Large intestine (tissue), 3 donors: ENCODE results near the gene WDR20. TPM values are rescaled to one million over a fixed set of nuclear protein-coding genes. Genes with fewer than 3 reads are reported as not detected.

Experiments
- DNase-seq, 2 donors: peaks; one replicate each; pipeline versions ENCODE4 v3.0.0 to v3.0.0-alpha.2; 2013
- H3K27ac ChIP-seq: one replicate; pipeline ENCODE4 v1.5.1; 2013; ENCODE audit warnings: low read length
- H3K27me3 ChIP-seq: 2 replicates; pipeline ENCODE4 v1.6.1; 2013; ENCODE audit warnings: low read length; ENCODE audit not compliant: control insufficient read depth, insufficient read depth
- H3K36me3 ChIP-seq: 2 replicates; pipeline ENCODE4 v1.6.1; 2013; ENCODE audit warnings: low read length; ENCODE audit not compliant: control insufficient read depth, insufficient read depth
- H3K4me1 ChIP-seq: one replicate; pipeline ENCODE4 v1.6.1; 2013; ENCODE audit warnings: low read length; ENCODE audit not compliant: control insufficient read depth, insufficient read depth
- H3K4me3 ChIP-seq: one replicate; pipeline ENCODE4 v1.5.1; 2013; ENCODE audit warnings: low read length
- H3K9me3 ChIP-seq: one replicate; pipeline ENCODE4 v1.6.1; 2013; ENCODE audit warnings: mild to moderate bottlenecking, low read depth, low read length, moderate library complexity; ENCODE audit not compliant: control insufficient read depth
- WGBS: methylation state at CpG from one replicate; pipeline ENCODE4 v1.1.5; 2013; ENCODE audit warnings: low lambda C conversion rate; ENCODE audit not compliant: insufficient coverage; 5-methylcytosine and 5-hydroxymethylcytosine counted together
- polyA plus RNA-seq: library from polyadenylated mRNA; unstranded; fragments of 120-200 nt; gene quantifications from one replicate; pipeline ENCODE4 v1.2.1, GENCODE V29; 2013

The WDR20 gene
- polyA plus RNA-seq, 1 donor = 27.1 TPM

DNA sequence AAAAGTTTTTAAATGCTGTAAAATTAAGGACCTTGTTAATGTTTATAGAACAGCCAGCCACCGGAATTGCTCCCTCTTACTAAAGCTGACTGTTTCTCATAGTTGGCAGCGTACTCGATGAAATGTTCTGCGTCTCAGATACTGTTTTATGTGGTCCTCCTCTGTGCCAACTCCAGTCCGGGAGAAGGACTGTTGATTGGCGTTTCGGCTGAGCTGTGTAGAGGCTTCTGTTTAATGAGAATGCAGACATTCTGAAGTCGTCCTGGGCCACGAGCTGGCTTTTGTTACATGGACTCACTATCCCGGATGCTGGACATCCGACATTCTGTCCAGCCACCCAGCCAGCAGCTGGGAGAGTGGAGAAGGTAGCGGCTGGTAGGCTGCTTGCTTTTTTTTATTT lies 75.4 kb downstream of the WDR20 start:
- no CpG with 5 or more reads among the region's 12 CpGs for WGBS
- H3K27ac ChIP-seq = no peak overlapping the region
- DNase-seq = no peak
- H3K4me1 ChIP-seq = no peaks in the 10 kb centered on the region
- H3K4me3 ChIP-seq = no peak overlapping the region
- H3K36me3 ChIP-seq = peaks cover 51% of the 10 kb centered on the region
- no peaks in the 10 kb centered on the region for H3K27me3 ChIP-seq
- no peaks in the 10 kb centered on the region for H3K9me3 ChIP-seq

GRCh38 chr14:102215576-102216250 lies 76.0 kb downstream of the WDR20 start:
- no peaks in the 10 kb centered on the region for H3K9me3 ChIP-seq
- WGBS = no CpG with 5 or more reads among the region's 20 CpGs
- no peak overlapping the region for H3K27ac ChIP-seq
- no peak overlapping the region for H3K4me3 ChIP-seq
- H3K36me3 ChIP-seq = peaks cover 51% of the 10 kb centered on the region
- H3K4me1 ChIP-seq = no peaks in the 10 kb centered on the region
- no peaks in the 10 kb centered on the region for H3K27me3 ChIP-seq
- DNase-seq = no peak

DNA sequence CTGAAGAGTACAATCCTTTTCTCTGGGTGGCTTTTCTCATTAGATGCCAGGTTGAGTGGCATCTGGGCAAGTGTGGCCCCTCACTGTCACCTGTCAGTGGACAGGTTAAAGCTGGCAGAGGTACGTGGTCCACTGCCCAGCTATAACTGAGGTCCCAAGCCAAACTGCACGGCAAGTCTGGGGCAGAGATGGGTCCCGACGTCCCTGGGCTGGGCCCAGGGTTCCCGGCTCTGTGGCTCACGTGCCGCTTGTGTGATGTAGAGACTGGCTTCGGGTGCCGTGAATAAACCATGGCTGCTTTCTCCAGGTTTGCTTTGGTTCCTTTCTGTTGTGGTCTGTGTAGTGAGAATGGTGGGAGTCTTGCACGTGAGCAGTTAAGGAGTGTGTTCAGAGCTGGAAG lies 77.7 kb downstream of the WDR20 start:
- WGBS = no CpG with 5 or more reads among the region's 10 CpGs
- Histone ChIP-seq H3K4me1 (peaks cover 5% of the 10 kb centered on the region), H3K4me3 (no peak overlapping the region), H3K27ac (no peak overlapping the region), H3K27me3 (no peaks in the 10 kb centered on the region), H3K36me3 (peaks cover 49% of the 10 kb centered on the region), H3K9me3 (no peaks in the 10 kb centered on the region)
- no peak for DNase-seq

- WGBS = no CpG with 5 or more reads among the region's 14 CpGs
- H3K36me3 ChIP-seq = peaks cover 50% of the 10 kb centered on the region
Measured at GRCh38 chr14:102217987-102218421, 78.3 kb downstream of the WDR20 start.

DNA sequence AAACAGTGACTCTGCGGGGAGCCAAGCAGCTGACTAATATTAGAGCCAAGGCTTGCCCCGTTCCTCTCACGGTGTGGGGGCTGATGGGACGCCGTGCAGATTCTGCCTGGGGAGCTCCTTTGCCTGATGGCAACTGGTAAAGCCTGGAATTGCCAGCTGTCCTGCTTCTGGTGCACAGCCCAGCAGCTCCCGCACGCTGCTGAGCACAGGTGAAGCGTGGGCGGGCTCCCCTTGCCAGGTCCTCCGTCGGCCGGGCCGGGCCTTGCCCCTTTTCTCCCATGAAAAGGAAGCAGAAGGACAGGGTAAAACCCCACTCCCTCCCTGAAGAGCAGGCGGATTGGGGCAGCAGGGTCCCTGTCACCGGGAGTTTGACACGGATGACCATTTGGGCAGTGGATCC lies 79.0 kb downstream of the WDR20 start:
- H3K4me3 ChIP-seq = no peak overlapping the region
- peaks cover 5% of the 10 kb centered on the region for H3K4me1 ChIP-seq
- no CpG with 5 or more reads among the region's 16 CpGs for WGBS
- DNase-seq = no peak
- peaks cover 4% of the 10 kb centered on the region for H3K9me3 ChIP-seq
- no peaks in the 10 kb centered on the region for H3K27me3 ChIP-seq
- H3K36me3 ChIP-seq = peaks cover 46% of the 10 kb centered on the region
- H3K27ac ChIP-seq = no peak overlapping the region

More at GRCh38 chr14:102217987-102218421, 78.3 kb downstream of the WDR20 start:
- Histone ChIP-seq H3K9me3 (peaks cover 4% of the 10 kb centered on the region), H3K27me3 (no peaks in the 10 kb centered on the region), H3K27ac (no peak overlapping the region), H3K4me3 (no peak overlapping the region), H3K4me1 (peaks cover 5% of the 10 kb centered on the region)
- no peak for DNase-seq

- Histone ChIP-seq H3K36me3 (peaks cover 42% of the 10 kb centered on the region), H3K9me3 (peaks cover 4% of the 10 kb centered on the region), H3K4me1 (peaks cover 5% of the 10 kb centered on the region), H3K27ac (no peak overlapping the region), H3K27me3 (no peaks in the 10 kb centered on the region), H3K4me3 (no peak overlapping the region)
- no peak for DNase-seq
- no CpG with 5 or more reads among the region's 16 CpGs for WGBS
Measured at GRCh38 chr14:102219316-102219715, 79.6 kb downstream of the WDR20 start.

- no peak for DNase-seq
- no CpG with 5 or more reads among the region's 12 CpGs for WGBS
- H3K36me3 ChIP-seq = peaks cover 42% of the 10 kb centered on the region
Measured at GRCh38 chr14:102220031-102220430, 80.3 kb downstream of the WDR20 start.

DNA sequence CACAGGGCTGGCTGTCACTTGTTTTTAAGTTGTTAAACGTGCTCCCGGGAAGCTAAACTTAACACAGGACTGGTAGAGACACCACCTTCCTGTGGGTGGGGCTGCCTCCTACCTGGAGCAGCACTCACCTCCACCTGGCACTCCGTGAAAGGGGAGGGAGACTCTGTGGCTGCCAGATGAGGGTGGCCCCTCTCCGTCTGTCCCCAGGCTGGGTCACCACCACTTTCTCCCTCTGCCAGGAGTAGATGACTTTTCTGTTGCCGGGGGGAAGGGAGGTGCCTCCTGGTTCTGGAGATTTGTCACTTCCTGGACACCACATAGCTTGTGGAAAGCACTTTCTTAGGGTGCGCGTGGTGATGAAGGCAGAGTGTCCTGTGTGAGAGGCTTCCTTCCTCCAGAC lies 81.3 kb downstream of the WDR20 start:
- peaks cover 4% of the 10 kb centered on the region for H3K9me3 ChIP-seq
- no CpG with 5 or more reads among the region's 7 CpGs for WGBS
- DNase-seq = no peak
- no peak overlapping the region for H3K27ac ChIP-seq
- no peaks in the 10 kb centered on the region for H3K27me3 ChIP-seq
- peaks cover 5% of the 10 kb centered on the region for H3K4me1 ChIP-seq
- peaks cover 41% of the 10 kb centered on the region for H3K36me3 ChIP-seq
- H3K4me3 ChIP-seq = no peak overlapping the region

More at GRCh38 chr14:102220031-102220430, 80.3 kb downstream of the WDR20 start:
- Histone ChIP-seq H3K4me1 (peaks cover 5% of the 10 kb centered on the region), H3K9me3 (peaks cover 4% of the 10 kb centered on the region), H3K27me3 (no peaks in the 10 kb centered on the region), H3K27ac (no peak overlapping the region), H3K4me3 (no peak overlapping the region)

- peaks cover 37% of the 10 kb centered on the region for H3K36me3 ChIP-seq
- no peak overlapping the region for H3K27ac ChIP-seq
- no CpG with 5 or more reads among the region's 13 CpGs for WGBS
Measured at GRCh38 chr14:102222009-102222575, 82.4 kb downstream of the WDR20 start.

GRCh38 chr14:102222751-102223150 lies 83.1 kb downstream of the WDR20 start:
- no CpG with 5 or more reads among the region's 28 CpGs for WGBS
- no peaks in the 10 kb centered on the region for H3K27me3 ChIP-seq
- no peak for DNase-seq
- H3K27ac ChIP-seq = no peak overlapping the region
- peaks cover 32% of the 10 kb centered on the region for H3K36me3 ChIP-seq
- H3K4me3 ChIP-seq = no peak overlapping the region
- peaks cover 4% of the 10 kb centered on the region for H3K9me3 ChIP-seq
- H3K4me1 ChIP-seq = peaks cover 5% of the 10 kb centered on the region

More at GRCh38 chr14:102222009-102222575, 82.4 kb downstream of the WDR20 start:
- H3K4me1 ChIP-seq = peaks cover 5% of the 10 kb centered on the region
- peaks cover 4% of the 10 kb centered on the region for H3K9me3 ChIP-seq
- H3K4me3 ChIP-seq = no peak overlapping the region
- H3K27me3 ChIP-seq = no peaks in the 10 kb centered on the region
- no peak for DNase-seq

DNA sequence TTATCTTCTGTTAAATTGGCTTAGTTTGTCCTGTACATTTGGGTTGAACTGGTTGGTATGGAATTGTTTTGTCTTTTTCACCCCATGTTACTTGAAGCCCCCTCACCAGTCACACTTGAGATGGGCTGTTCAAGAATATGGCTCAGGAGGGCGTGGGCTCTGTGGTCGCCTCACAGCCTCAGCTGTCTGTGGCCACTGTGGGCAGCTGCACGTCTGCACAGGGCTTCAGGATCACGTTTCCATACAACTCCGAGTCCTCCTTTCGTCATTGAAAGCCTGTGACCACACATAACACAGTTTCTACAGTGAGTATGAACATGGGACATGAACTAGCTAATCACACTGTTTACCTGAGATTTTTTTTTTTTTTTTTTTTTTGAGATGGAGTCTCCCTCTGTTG lies 84.0 kb downstream of the WDR20 start:
- H3K36me3 ChIP-seq = peaks cover 29% of the 10 kb centered on the region
- WGBS = no CpG with 5 or more reads among the region's 6 CpGs
- H3K4me1 ChIP-seq = peaks cover 5% of the 10 kb centered on the region
- H3K27me3 ChIP-seq = no peaks in the 10 kb centered on the region
- no peak overlapping the region for H3K4me3 ChIP-seq
- H3K9me3 ChIP-seq = peaks cover 4% of the 10 kb centered on the region
- no peak overlapping the region for H3K27ac ChIP-seq
- no peak for DNase-seq
